ENCODE data around the gene EPC2. TPM values are rescaled to one million over a fixed set of nuclear protein-coding genes. Genes with fewer than 3 reads are reported as not detected.

EPC2 gene
- total RNA-seq, 1 donor from 2014 or later = 31.6 TPM

GRCh38 chr2:148642112-148642744 lies 2.3 kb upstream of the EPC2 start:
- TF ChIP-seq CTCF (conservative IDR thresholded peaks at IDR 0.05) = no peak
- H3K27ac Mint-ChIP-seq (ENCODE audit: unreplicated experiment) = no peak overlapping the region
- no peaks in the 10 kb centered on the region for H3K36me3 Mint-ChIP-seq (ENCODE audit: low read depth)
- H3K9me3 Mint-ChIP-seq = no peaks in the 10 kb centered on the region
- peaks cover 26% of the 10 kb centered on the region for H3K27me3 Mint-ChIP-seq (ENCODE audit: low read depth)
- H3K4me1 Mint-ChIP-seq = peaks cover 18% of the 10 kb centered on the region
- DNase-seq (ENCODE audit: low read depth, low spot score) = no peak
- H3K4me3 Mint-ChIP-seq = peak overlapping the region; percentile 76

GRCh38 chr2:148642891-148643416 lies 1.6 kb upstream of the EPC2 start:
- Mint-ChIP-seq H3K9me3 (no peaks in the 10 kb centered on the region), H3K4me1 (peaks cover 21% of the 10 kb centered on the region), H3K36me3 (ENCODE audit: low read depth) (no peaks in the 10 kb centered on the region), H3K27ac (ENCODE audit: unreplicated experiment) (no peak overlapping the region), H3K4me3 (peak overlapping the region; percentile 92), H3K27me3 (ENCODE audit: low read depth) (peaks cover 26% of the 10 kb centered on the region)
- DNase-seq (ENCODE audit: low read depth, low spot score) = no peak
- TF ChIP-seq CTCF (conservative IDR thresholded peaks at IDR 0.05) = no peak

DNA sequence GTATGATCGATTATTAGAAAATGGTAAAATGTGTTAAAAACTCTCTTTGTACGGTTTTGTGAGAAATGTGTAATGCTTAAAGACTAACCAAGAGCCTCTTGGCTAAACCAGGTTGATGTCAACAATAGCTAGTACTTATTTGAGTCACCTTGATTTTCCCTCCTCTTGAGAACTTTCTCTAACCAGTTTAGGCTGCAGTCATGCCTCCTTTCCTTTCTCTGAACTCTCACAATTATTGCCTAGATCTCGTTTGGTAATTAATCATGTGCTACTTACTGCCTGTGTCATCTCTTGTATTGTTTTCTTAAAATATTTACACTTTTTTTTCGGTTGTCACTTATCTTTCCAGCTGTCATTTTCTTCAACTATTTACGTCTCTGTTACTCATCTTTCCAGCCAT lies 1.1 kb upstream of the EPC2 start:
- Mint-ChIP-seq H3K27ac (ENCODE audit: unreplicated experiment) (no peak overlapping the region), H3K4me1 (peaks cover 21% of the 10 kb centered on the region), H3K9me3 (no peaks in the 10 kb centered on the region), H3K36me3 (ENCODE audit: low read depth) (no peaks in the 10 kb centered on the region), H3K27me3 (ENCODE audit: low read depth) (peaks cover 26% of the 10 kb centered on the region), H3K4me3 (peak overlapping the region; percentile 92)
- TF ChIP-seq CTCF (conservative IDR thresholded peaks at IDR 0.05) = no peak
- no peak for DNase-seq (ENCODE audit: low read depth, low spot score)

GRCh38 chr2:148644883-148645538 lies 460 bp downstream of the EPC2 start:
- TF ChIP-seq CTCF (conservative IDR thresholded peaks at IDR 0.05) = no peak
- Mint-ChIP-seq H3K4me3 (peak overlapping the region; percentile 95), H3K4me1 (peaks cover 26% of the 10 kb centered on the region), H3K36me3 (ENCODE audit: low read depth) (peaks cover 4% of the 10 kb centered on the region), H3K27ac (ENCODE audit: unreplicated experiment) (peak overlapping the region; percentile 100), H3K9me3 (no peaks in the 10 kb centered on the region), H3K27me3 (ENCODE audit: low read depth) (peaks cover 26% of the 10 kb centered on the region)
- DNase-seq (ENCODE audit: low read depth, low spot score) = peak; percentile 95

GRCh38 chr2:148645539-148646230 lies 1.1 kb downstream of the EPC2 start:
- Mint-ChIP-seq H3K36me3 (ENCODE audit: low read depth) (peaks cover 4% of the 10 kb centered on the region), H3K4me3 (peak overlapping the region; percentile 95), H3K9me3 (no peaks in the 10 kb centered on the region), H3K27ac (ENCODE audit: unreplicated experiment) (peak overlapping the region; percentile 21), H3K4me1 (peaks cover 28% of the 10 kb centered on the region), H3K27me3 (ENCODE audit: low read depth) (peaks cover 26% of the 10 kb centered on the region)
- peak; percentile 43 for DNase-seq (ENCODE audit: low read depth, low spot score)
- no peak for TF ChIP-seq CTCF (conservative IDR thresholded peaks at IDR 0.05)

All from neural crest cell (in vitro differentiated cells).